ENCODE measurements around the gene PRDM16. TPM values are rescaled to one million over a fixed set of nuclear protein-coding genes. Genes with fewer than 3 reads are reported as not detected.

The PRDM16 gene
- total RNA-seq, result 0.11 TPM in 1 of 2 replicates, not detected in the other

DNA sequence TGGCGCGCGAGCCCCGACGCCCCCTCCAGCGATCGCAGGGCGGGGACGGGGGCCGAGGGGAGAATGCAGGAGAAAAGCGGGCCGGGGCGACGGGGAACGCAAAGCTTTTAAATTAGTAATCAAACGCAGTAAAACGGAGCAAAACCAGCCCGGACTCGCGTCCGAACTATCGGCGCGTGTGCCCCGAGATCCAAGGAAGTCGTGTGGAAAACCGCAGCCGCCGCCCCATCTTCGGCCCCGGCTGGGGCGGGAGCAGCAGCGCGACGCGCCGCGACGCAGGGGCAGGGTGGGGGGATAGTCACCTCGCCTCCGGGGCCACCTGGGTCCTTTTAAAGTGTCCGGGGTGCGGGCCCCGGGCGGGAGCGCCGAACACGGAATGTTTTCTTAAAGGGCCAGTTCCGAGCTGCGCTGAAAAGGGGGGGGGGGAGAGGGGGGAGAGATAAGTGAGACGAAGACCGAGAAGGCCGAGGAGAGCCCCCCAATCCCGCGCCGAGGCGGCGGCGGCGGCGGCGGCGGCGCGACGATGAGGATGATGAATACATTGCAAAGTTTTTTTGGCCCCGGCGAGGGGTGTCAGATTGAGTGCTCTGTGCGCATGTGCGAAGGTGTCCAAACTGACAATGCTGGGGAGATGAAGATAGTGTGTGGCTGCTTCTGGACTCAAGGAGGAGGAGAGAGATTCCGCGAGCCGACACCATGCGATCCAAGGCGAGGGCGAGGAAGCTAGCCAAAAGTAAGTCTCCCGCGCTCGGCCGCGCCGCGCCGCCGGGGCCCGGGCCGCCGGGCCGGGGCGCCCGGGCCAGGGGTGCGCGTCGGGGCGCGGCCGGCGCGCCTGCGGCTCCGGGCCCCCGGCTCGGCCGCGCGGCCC is at the start of gene PRDM16:
TSS of gene PRDM16 (plus strand) at position 640 of the 868 bp plus-strand sequence. CDS start at position 697, 57 bp downstream.

DNA sequence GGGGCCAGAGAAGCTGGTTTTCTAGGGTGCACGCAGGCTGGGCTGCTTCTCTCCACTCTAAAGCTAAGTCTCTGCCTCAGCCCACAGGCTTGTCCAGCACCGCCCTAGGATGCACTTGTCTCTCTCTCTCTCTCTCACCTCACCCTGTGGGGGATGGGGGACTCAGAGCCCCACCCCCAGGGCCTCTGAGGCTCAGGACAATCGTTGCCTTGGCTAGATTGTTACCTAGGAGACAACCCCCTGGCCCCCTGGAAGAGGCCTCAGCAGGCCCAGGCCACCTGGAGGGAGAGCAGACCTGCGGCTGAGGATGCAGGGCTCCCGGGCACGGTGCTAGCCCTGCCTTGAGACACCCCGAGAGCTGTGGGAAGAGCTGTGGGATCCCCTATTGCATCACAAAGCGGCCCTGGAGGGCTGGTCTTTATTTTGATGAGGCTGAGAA is 47.8 kb upstream of the PRDM16 start, which contains the start of gene ACTRT2:
TSS of gene ACTRT2 (plus strand) at position 235 of the 439 bp plus-strand sequence. CDS start 220 bp downstream, outside the sequence.

GRCh38 chr1:3453891-3454810 is 385.1 kb downstream of the PRDM16 start, which contains the start of gene ARHGEF16:
ARHGEF16 (plus strand) TSS chr1:3454665; CDS start chr1:3463085, 8,420 bp downstream.

Other genes starting within 250 kb of the PRDM16 start
- gene ACTRT2, start 47.7 kb upstream of the PRDM16 start, total RNA-seq, result not detected in 2 replicates